GM21390 (cell line): ENCODE data around the gene MCHR2.
"Not testable (repeated sequence)": the region's sequence is repeated elsewhere in the genome, so short reads cannot be mapped to it uniquely, and the experiment has no call there.

Source experiments
- ATAC-seq: cut with Tn5 transposase; IDR thresholded peaks from one replicate; pipeline ENCODE4 v1.9.1; 2021; ENCODE audit not compliant: unreplicated experiment

The MCHR2 gene, protein sequence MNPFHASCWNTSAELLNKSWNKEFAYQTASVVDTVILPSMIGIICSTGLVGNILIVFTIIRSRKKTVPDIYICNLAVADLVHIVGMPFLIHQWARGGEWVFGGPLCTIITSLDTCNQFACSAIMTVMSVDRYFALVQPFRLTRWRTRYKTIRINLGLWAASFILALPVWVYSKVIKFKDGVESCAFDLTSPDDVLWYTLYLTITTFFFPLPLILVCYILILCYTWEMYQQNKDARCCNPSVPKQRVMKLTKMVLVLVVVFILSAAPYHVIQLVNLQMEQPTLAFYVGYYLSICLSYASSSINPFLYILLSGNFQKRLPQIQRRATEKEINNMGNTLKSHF

DNA sequence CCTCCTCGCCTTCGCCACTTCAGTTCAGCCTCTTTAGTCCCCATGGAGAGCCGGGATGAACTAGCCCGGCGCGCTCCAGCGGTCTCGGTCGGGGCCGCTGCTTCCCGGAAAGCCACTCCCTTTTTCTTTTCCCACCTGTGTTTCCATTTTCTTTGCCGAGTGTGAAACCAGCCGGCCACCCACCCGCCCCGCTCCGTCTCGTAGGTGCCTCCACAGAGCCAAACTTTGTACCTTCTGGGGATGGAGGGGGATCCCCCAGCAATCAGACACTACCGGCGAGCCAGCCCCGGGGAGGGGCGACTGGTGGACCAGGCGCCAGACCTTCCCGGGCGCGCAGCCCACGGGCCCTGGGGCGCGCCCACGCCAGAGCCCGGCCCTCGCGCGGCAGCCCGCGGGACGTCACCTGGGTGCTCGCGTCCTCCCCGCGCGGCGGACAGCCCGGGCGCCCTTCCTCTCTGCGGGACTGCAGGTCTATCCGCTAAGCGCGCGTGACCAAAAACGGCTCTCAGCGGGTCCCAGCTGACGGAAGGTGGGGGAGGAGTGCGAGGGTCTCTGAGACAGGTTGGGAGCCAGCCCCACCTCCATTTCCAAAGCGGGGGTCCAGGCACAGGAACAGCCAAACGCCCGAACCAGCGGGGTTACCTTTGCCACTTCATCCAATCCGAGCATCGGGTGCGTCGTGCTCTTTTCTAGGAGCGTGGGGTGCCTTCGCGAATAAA lies at the start of gene MCHR2:
MCHR2 (minus strand) TSS at position 691 of the 719 bp plus-strand sequence. CDS start 38,076 bp downstream, outside the sequence.
- no peak for ATAC-seq

DNA sequence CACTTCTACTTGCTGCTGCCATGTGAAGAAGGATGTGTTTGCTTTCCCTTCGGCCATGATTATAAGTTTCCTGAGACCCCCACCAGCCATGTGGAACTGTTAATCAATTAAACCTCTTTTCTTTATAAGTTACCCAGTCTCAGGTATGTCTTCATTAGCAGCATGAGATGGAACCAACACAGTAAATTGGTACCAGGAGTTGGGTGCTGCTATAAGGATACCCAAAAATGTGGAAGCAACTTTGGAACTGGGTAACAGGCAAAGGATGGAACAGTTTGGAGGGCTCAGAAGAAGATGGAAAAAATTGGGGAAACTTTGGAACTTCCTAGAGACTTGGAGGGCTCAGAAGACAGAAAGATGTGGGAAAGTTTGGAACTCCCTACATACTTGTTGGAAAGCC lies 44.5 kb upstream of the MCHR2 start:
- not testable (repeated sequence) for ATAC-seq

DNA sequence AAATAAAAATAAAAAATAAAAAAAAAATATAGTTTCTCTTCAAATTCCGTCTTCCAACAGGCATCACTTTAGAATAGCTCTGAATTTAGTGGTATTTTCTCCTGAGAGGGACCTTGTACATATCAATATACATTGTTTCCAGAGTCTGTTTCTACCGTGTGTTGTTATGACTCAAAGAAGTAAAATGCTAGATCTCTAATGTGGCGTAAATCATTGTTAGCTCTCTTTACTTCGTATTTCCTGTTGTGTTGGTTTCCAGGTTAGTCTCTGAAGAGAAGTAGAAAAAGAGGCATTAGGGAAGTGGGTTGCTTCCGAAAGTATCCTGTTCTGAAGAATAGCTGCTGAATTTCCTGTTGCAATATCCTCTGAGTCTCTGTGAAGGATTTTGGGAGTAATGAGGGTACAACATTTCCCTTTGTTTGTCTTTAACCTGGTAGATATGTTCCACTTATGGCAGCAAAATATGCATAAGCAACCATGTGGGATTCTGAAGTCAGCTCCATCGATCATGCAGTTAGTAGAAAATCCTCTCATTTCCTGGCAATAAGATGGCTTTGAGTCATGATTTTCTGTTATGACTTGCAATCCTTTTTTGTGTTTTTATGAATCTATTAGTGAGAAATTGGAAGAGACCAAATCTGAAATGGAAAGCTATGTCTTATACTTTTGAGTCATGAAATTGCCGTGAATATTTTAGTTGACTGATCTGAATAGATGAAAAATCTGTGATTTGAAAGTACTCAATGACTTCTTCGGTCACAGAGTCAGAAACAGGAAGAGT lies 42.0 kb upstream of the MCHR2 start:
- peak; percentile 66 for ATAC-seq

DNA sequence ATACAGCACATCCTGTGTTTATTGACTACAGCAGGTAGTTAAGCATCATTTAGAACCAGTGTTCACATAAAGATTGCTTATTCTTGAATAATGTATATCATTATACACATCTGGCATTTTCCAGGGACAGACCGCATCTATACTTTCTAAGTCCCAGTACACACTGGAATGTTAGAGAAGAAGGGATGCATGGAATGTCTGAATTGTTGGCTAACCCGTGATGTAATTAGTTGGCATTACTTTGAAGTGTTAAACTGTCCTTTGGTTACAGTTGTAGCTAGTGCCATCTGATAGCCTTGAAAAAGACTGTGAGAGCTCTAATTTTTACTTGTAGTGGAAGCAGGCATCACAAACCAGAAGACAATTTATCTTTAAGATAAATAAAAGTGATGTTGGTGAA lies 29.8 kb upstream of the MCHR2 start:
- no peak for ATAC-seq

DNA sequence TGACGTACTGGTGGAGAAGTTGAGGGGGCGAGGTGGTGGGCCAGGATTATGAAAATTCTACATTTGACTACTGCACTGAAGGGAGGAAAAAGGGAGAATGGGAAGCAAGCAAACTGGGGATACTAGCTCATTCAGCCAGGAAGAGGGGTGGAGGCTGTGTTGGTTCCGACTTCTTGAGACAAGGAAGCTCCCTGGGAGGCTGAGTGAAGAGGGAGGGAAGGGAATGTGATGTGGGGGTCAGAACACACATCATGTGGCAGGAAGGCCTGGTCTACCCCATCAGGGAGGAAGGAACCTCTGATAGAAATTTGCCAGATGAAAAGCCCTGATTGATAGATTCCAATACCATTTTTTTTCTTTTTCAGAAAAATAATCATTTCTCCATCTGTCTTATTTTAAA lies 28.8 kb upstream of the MCHR2 start:
- no peak for ATAC-seq

DNA sequence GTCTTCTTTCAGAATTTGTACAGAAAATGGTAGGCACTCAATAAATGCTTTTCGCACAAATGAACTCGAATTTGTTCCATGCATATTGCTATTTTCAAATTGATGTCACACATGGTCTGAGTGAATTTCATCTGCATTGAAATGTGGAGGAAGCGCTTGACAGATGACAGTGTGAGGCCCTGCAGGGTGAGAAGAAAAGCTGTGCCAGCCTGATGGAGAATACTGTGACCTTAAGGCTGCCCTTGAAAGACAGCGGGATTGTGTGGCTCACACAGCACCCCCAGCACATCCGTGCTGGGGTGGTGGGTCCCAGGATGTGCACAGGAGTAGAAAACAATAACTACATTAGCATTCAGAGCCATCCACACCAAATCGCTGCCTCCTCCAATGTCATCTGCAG lies 14.8 kb upstream of the MCHR2 start:
- no peak for ATAC-seq

DNA sequence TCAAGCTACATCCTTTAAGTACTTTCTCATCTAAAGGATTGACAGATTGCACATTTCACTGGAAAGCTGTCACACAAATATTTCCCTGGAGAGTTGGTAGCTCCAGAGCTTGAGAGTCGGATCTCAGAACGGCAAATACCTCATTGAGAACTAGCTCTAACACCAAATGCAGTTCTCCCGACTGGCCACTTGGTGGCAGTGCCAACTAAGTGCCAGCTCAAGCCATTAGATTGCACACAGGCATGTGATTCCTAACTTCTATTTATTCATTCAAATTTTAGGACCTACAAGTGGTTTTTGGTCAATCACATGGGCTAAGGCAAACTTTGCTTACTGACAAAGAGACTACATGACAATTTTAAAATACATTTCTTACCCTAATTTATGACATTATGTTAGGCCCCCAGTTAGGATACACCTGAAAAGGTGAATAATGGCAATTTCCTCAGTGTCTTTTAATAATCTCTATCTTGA lies 7.9 kb upstream of the MCHR2 start:
- ATAC-seq: peak; percentile 96

DNA sequence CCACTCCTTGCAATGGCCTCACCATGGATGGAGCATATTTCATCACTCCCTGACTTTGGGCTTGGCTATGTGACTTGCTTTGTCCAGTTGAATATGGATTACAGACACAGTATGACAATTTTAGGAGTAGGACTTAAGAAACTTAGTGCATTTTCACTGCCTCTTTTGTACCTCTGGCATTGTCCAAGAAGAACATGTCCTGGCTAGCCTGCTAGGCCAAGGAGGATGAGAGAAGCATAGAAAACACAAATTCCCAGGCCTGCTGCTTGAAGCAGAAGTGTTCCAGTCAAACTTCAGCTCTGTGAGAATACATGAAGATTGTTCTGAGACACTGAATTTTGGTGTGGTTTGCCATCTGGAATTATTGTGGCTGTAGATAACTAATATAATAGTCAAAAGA lies 3.1 kb upstream of the MCHR2 start:
- ATAC-seq: no peak

DNA sequence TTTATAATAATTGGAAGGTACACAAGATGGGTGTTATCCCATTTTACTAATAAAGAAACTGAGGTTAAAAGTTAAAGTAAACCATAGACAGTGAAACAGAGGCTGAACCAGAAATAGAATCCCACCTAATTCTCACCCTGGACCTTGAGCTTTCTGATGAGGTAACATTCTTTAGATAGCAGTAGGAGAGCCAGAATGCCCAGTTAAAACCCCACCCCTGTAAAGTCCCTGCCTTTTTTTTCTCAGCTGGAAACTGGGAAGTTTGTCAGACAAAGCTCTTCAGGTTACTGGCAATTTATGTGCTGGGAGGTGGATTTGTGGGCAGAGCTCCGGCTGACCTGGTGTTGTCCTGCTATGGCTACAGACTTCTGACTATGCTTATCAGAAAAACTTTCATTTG lies 1.9 kb upstream of the MCHR2 start:
- ATAC-seq: no peak

DNA sequence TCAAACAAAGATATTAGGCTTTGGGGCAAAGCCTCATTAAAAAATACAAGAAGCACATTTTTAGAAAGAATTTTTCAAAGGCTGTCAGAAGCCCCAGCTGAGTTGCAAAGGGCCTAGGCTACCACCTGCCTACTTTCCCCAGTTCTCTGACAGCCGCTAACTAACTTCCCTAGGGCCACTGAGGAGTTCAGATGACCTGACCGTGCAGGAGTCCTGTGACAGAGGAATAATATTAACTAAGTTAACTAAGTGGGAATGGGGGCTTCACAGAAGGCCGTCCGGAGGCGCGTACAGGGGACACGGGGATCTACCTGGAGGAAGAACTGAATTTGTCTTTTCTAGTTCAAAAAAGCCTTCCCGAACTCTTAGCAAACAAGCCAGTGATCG lies 884 bp downstream of the MCHR2 start:
- ATAC-seq: no peak

DNA sequence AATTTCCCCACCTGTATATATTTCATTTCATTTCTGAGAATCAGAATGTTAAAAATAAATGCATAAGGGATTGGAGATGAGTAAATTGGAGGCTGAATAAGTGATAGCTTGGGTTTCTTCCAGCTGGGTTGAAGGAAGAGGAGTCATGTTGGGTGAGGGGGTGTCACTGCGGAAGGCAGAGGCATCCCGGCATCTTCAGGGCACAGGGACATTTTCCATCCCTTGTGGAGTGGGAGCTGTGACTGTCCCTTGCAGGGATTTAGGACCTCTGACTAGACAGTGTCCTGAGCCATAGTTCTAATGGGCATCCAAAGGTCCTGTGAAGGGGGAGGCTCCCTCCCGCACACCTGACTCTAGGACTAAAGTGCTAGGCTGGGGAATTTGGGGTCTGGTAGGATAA lies 2.1 kb downstream of the MCHR2 start:
- no peak for ATAC-seq

DNA sequence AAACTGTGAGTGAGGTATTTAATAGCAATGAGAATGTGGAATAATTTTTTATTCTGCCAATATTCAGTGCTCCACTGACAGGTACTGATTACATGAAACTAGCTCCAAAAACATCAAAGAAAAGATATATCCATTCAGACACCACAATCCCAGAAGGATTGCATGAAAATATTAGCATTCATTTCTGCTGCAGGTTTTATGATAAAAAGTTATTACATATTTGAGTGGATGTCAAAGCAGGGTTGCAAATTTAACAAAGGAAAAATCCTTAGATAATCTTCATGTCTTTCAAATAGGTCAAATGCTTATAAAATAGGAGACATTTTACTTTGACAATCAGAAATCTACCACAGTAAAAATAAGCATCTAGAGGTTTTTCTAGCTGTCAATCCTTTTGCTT lies 13.3 kb downstream of the MCHR2 start:
- ATAC-seq: no peak

DNA sequence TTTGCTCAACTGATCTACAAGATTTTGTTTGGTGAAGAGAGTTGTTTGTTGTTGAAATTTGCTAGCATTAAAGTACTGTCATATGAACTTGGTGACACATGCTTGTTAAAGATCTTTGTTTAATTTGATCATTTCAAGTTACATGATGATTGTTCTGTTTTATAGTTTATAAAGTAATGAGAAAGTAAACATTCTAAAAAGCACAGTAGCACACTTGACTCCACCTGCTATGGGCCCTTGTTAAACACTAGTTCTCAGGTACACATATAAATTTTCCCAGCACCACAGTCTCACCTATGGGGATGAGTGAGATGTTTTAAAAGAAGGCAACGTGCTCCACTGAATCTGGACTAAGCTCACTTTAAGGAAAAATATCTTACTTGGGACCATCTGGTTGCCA lies 14.1 kb downstream of the MCHR2 start:
- no peak for ATAC-seq

DNA sequence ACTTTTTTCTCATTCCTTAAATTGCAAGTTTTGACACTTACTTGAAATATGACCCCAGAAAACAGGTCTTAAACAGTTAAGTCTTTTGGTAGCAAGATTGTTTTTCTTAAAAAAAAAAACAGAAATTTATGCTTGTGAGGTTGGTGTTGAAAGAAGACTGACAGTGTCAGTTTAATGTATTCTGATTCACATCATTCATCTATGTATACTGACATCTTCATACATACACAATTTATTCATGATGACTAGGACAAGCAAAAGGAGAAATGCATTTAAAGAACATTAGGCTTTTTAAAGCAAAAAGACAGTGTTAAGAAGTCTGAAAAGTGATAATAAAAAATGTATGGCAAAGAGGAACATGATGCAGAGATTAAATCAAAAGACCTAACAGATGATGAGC lies 27.0 kb downstream of the MCHR2 start:
- ATAC-seq: no peak

DNA sequence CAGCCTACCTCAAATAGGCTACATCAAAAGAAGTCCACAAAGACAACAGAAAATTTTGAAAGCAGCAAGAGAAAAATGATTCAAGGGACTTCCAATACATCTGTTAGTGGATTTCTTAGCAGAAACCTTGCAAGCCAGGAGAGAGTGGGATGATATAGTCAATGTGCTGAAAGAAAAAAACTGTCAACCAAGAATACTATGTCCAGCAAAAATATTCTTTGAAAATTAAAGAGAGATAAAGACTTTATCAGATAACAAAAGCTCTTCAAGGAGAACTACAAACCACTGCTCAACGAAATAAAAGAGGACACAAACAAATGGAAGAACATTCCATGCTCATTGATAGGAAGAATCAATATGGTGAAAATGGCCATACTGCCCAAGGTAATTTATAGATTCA lies 34.0 kb downstream of the MCHR2 start:
- ATAC-seq: no peak

DNA sequence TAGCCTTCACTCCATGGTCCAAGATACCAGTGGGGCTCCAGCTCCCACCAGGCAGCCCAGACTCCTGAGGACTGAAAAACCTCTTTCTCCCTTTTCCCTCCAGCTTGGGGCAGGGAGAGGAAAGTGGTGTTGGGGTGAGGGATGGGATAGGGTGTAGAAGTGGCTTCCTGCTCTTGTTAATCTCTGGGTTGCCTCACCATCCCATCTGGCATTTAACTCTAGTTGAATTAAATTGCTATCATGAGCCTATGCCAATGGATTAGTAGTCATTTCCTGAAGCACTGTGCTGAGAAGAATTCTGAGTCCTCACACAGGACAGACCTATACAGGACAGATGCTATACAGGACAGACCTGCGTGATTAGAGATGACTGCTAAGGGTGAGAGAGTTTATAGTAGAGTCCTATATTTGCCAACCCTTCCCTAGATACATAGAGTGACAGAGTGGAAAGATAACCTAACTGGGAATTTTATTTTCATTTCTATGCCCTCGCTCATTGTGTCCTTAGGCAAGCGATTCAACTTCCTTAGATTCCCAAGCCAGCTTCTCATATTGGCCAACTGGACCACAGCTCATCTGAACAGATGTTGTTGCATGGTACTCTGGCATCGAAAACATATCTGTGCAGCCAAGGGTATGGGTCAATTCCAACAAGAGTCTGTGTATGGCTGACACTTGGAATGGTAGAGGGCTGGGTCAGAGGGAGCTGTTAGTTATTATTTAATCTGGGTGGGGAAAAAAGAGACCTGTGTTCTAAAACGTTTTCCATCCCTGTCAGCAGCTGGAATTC lies 42.8 kb downstream of the MCHR2 start:
- no peak for ATAC-seq

DNA sequence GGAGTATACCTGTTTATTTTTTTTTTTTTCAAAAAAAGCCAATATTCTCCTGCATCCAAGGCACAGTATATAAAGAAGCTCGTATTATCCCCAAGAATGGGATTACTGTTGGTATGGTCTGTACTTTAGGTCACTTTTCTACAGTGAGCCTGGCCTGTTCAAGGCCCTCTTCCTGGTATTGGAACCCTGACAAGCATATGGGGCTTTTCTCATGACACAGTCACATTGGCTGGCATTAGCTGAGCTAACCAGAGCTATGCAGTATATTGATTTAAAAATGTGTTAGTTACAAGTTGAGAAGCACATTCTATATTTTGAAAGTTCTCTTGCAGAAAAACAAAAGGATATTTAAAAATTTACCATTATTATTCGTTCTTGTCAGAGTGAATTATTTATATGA lies 48.0 kb downstream of the MCHR2 start:
- no peak for ATAC-seq

DNA sequence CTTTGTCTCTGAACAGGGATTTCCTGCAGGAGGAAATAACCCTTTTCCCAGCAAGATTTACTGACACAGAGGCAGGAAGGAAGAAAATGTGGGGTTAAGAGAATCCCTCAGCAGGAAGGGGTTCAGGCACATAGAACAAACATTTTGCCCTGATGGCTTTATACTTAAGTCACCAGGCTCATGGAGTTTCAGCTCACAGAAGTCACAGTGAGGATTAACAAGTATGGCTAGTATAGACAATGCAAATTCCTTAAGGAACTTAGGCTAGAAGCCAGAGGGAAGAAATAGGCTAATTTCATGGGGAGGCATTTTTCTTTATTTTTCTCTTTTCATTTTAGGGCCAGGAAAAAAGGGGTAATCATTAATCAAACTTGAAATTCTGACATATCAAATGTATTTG lies 50.2 kb downstream of the MCHR2 start:
- ATAC-seq: no peak

DNA sequence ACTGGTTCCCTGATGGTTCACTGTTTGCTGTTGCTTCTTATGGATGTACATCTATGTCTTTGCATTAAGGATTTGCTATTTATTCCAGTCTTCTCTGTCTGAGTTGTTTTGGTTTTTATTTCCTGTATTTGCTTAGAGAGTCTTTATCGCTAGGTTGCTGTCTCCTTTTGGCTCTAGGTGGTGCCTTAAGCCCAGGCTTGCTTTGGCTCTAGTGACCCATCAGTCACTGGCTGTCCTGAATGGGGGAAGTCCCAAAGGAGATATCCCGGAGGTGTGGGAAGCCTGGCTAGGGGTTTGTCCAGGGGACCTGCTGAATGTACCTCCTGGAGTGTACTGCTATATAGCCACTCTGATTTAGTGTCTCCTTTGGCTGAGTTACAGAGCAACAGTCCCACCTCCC lies 53.4 kb downstream of the MCHR2 start:
- no peak for ATAC-seq

DNA sequence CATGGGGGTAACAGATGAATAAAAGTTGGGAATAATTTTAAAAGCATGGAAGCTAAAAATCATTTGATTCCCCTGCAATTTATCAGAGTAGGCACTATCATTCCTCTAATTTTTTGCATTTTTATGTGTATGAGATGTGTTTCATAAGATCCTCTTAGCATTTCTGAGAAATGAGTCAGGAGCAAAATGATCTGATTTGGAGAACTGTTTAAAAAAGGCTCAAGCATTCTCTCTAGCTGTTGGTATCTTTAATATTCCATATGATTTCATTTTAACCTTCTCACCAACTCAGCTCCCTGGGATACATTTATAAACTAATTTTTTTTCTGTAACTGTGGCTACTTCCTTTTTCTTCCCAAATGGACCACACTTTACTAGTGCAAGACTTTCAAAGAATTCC lies 60.9 kb downstream of the MCHR2 start:
- no peak for ATAC-seq

DNA sequence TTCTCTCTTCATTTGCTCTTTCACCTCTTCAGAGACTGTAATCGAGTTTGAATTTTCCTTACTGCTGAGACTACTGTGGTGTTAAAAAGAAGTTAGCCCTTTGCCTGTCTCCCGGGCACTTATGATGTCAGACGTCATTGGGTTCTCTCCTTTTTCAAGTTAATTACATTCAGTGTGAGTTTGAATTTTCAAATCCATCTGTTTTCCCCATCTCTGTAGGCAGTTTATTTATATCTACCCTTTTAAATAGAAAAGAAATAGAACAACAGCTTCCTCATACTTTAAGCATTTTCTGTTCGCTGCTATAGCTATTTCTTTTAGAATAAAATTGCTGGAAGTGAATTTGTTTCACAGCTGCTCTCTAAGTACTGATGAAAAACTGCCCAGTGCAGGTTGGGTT lies 81.4 kb downstream of the MCHR2 start:
- ATAC-seq: no peak
